GM19324 (cell line): Measurements from ENCODE around the gene FBXL20.
"Not testable (repeated sequence)": the region's sequence is repeated elsewhere in the genome, so short reads cannot be mapped to it uniquely, and the experiment has no call there.

Experiments used
- ATAC-seq: cut with Tn5 transposase; IDR thresholded peaks from one replicate; pipeline ENCODE4 v1.9.1; 2021; ENCODE audit warnings: mild to moderate bottlenecking, moderate library complexity; ENCODE audit not compliant: unreplicated experiment, low FRiP score

The FBXL20 gene

GRCh38 chr17:39385040-39385439 lies 16.4 kb downstream of the FBXL20 start:
- no peak for ATAC-seq

GRCh38 chr17:39380144-39380543 lies 21.3 kb downstream of the FBXL20 start:
- no peak for ATAC-seq

- ATAC-seq, result no peak
These were observed 25.0 kb downstream of the FBXL20 start for GRCh38 chr17:39376434-39376833.

GRCh38 chr17:39367805-39368204 lies 33.6 kb downstream of the FBXL20 start:
- not testable (repeated sequence) for ATAC-seq

- ATAC-seq, result no peak
These were observed 35.6 kb downstream of the FBXL20 start for GRCh38 chr17:39365872-39366271.

- no peak for ATAC-seq
These were observed 36.2 kb downstream of the FBXL20 start for GRCh38 chr17:39365242-39365641.

- ATAC-seq, result no peak
These were observed 37.0 kb downstream of the FBXL20 start for GRCh38 chr17:39364236-39365025.

GRCh38 chr17:39361064-39361463 lies 40.4 kb downstream of the FBXL20 start:
- ATAC-seq, result no peak

- ATAC-seq, result no peak
These were observed 40.9 kb downstream of the FBXL20 start for GRCh38 chr17:39360537-39360936.

- ATAC-seq, result no peak
These were observed 41.4 kb downstream of the FBXL20 start for GRCh38 chr17:39359994-39360393.

- no peak for ATAC-seq
These were observed 43.4 kb downstream of the FBXL20 start for GRCh38 chr17:39357986-39358385.

- ATAC-seq, result no peak
These were observed 43.9 kb downstream of the FBXL20 start for GRCh38 chr17:39357488-39357887.

GRCh38 chr17:39352986-39353385 lies 48.4 kb downstream of the FBXL20 start:
- ATAC-seq, result no peak

- ATAC-seq, result no peak
These were observed 48.9 kb downstream of the FBXL20 start for GRCh38 chr17:39352511-39352910.

GRCh38 chr17:39351508-39351907 lies 49.9 kb downstream of the FBXL20 start:
- no peak for ATAC-seq

GRCh38 chr17:39349246-39349645 lies 52.2 kb downstream of the FBXL20 start:
- ATAC-seq, result no peak

- ATAC-seq, result not testable (repeated sequence)
These were observed 54.6 kb downstream of the FBXL20 start for GRCh38 chr17:39346863-39347262.

- ATAC-seq, result no peak
These were observed 59.9 kb downstream of the FBXL20 start for GRCh38 chr17:39341541-39341940.

GRCh38 chr17:39340731-39341130 lies 60.7 kb downstream of the FBXL20 start:
- no peak for ATAC-seq

GRCh38 chr17:39339272-39339671 lies 62.2 kb downstream of the FBXL20 start:
- ATAC-seq, result no peak

GRCh38 chr17:39337649-39338048 lies 63.8 kb downstream of the FBXL20 start:
- not testable (repeated sequence) for ATAC-seq

GRCh38 chr17:39335704-39336223 lies 65.7 kb downstream of the FBXL20 start:
- ATAC-seq, result no peak
